Breast epithelium (tissue), 4 donors: Measurements from ENCODE around the gene OR5K3. TPM values are rescaled to one million over a fixed set of nuclear protein-coding genes. Genes with fewer than 3 reads are reported as not detected.

ENCODE experiments used
- DNase-seq, 2 donors: peaks; one replicate each; pipeline ENCODE4 v3.0.0-alpha.2; 2019; ENCODE audit warnings: low spot score in 2 of 2
- H3K27ac ChIP-seq, 2 donors: fragments of 200-600 bp; sonication (generic) in 1 of 2; one replicate each; pipeline ENCODE4 v1.5.1; 2016 to 2019; ENCODE audit warnings: mild to moderate bottlenecking in 1 of 2
- H3K27me3 ChIP-seq, 2 donors: fragments of 200-600 bp; sonication (generic) in 1 of 2; one replicate each; pipeline versions ENCODE4 v1.5.1 to v1.6.0; 2017 to 2019; ENCODE audit warnings: control low read depth in 1 of 2, mild to moderate bottlenecking in 1 of 2
- H3K36me3 ChIP-seq: fragments of 200-600 bp; one replicate; pipeline ENCODE4 v1.5.1; 2019
- H3K4me1 ChIP-seq, 2 donors: fragments of 200-600 bp; sonication (generic); one replicate each; pipeline ENCODE4 v1.5.1; 2016 to 2019; ENCODE audit warnings: control low read depth in 1 of 2
- H3K4me3 ChIP-seq, 3 donors: fragments of 200-600 bp; sonication (generic); 1 replicate in 2 of 3; 2 replicates in 1 of 3; pipeline ENCODE4 v1.5.1; 2016 to 2019; ENCODE audit warnings: mild to moderate bottlenecking in 3 of 3, moderate library complexity in 2 of 3
- H3K9me3 ChIP-seq, 2 donors: fragments of 200-600 bp; sonication (generic) in 1 of 2; one replicate each; pipeline ENCODE4 v1.5.1; 2016 to 2019; ENCODE audit warnings: control low read depth in 1 of 2
- POLR2A ChIP-seq: fragments of 450-650 bp; IDR thresholded peaks from one replicate; pipeline ENCODE4 v1.6.1; 2016; ENCODE audit warnings: antibody characterized with exemption, mild to moderate bottlenecking, moderate library complexity
- POLR2AphosphoS5 ChIP-seq, 3 donors: sonication (generic); formaldehyde crosslinking; IDR thresholded peaks; one replicate each; pipeline ENCODE4 v1.6.1; 2017; ENCODE audit warnings: antibody characterized with exemption in 3 of 3
- intact Hi-C: fragments of 100-400 bp; cut with DNase I; formaldehyde crosslinking; loops from one replicate; pipeline ENCODE4 v1.15.1; 2023; ENCODE audit warnings: low total_unique reads
- total RNA-seq, 3 donors: library from RNA; depleted of rRNA; stranded (reverse); fragments of >200 nt; gene quantifications; one replicate each; pipeline ENCODE4 v1.1.0, GENCODE V29; 2016
- TF ChIP-seq, protein P1 (sequence below), 3 donors: fragments of 450-650 bp; IDR thresholded peaks; one replicate each; pipeline ENCODE4 v1.5.1; 2016 to 2017; ENCODE audit warnings: antibody characterized with exemption in 3 of 3, mild to moderate bottlenecking in 3 of 3, moderate library complexity in 3 of 3

The OR5K3 gene, protein sequence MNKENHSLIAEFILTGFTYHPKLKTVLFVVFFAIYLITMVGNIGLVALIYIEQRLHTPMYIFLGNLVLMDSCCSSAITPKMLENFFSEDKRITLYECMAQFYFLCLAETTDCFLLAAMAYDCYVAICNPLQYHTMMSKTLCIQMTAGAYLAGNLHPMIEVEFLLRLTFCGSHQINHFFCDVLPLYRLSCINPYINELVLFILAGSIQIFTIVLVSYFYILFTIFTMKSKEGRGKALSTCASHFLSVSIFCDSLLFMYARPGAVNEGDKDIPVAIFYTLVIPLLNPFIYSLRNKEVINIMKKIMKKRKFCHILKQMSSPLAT
- not detected for total RNA-seq

DNA sequence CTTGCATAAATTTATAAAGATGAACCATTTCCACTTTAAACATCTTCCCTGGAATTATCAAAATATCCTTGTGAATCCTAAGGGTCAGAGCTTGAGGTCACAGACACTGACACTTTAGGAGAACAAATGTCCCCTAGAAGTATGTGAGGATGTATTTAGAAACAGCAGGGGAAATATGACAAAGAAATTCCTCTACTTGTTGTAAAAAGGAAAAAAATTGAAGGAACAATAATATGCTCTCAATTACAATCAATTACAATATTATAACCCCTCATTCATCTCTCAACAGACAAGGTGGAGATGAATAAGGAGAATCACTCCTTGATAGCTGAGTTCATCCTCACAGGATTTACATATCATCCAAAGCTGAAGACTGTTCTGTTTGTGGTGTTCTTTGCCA lies at the start of gene OR5K3:
Gene OR5K3, plus strand, starts transcription at position 301 of the 400 bp plus-strand sequence. Its CDS starts 0 bp downstream, at position 301.
- no peaks in the 10 kb centered on the region for H3K36me3 ChIP-seq
- H3K4me1 ChIP-seq, result no peaks in the 10 kb centered on the region
- H3K27me3 ChIP-seq, result no peaks in the 10 kb centered on the region
- TF ChIP-seq, protein P1, sequence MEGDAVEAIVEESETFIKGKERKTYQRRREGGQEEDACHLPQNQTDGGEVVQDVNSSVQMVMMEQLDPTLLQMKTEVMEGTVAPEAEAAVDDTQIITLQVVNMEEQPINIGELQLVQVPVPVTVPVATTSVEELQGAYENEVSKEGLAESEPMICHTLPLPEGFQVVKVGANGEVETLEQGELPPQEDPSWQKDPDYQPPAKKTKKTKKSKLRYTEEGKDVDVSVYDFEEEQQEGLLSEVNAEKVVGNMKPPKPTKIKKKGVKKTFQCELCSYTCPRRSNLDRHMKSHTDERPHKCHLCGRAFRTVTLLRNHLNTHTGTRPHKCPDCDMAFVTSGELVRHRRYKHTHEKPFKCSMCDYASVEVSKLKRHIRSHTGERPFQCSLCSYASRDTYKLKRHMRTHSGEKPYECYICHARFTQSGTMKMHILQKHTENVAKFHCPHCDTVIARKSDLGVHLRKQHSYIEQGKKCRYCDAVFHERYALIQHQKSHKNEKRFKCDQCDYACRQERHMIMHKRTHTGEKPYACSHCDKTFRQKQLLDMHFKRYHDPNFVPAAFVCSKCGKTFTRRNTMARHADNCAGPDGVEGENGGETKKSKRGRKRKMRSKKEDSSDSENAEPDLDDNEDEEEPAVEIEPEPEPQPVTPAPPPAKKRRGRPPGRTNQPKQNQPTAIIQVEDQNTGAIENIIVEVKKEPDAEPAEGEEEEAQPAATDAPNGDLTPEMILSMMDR (IDR thresholded peaks at IDR 0.05), result no peak
- TF ChIP-seq POLR2AphosphoS5 (IDR thresholded peaks at IDR 0.05) (no peak), POLR2A (no peak)
- DNase-seq, result no peak
- H3K4me3 ChIP-seq, result no peak within 1 kb of the TSS
- no peak within 1 kb of the TSS for H3K27ac ChIP-seq
- no peaks in the 10 kb centered on the region for H3K9me3 ChIP-seq
- intact Hi-C loops, result no loop called here

DNA sequence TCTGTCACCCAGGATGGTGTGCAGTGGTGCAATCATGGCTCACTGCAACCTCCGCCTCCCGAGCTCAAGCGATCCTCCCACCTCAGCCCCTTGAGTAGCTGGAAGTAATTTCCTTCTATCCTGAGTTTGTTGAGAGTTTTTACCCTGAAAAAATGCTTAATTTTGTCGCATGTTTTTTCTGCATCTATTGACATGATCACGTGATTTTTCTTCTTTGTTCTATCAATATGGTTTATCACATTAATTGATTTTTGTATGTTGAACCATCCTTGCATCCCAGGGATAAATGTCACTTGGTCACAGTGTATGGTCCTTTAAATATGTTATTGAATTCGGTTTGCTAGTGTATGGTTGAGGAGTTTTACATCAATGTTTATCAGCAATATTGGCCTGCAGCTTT lies 48.7 kb upstream of the OR5K3 start:
- H3K27me3 ChIP-seq, result no peaks in the 10 kb centered on the region
- no peak overlapping the region for H3K4me3 ChIP-seq
- intact Hi-C loops, result no loop called here
- H3K36me3 ChIP-seq, result no peaks in the 10 kb centered on the region
- DNase-seq, result no peak
- H3K27ac ChIP-seq, result no peak overlapping the region
- H3K9me3 ChIP-seq, result no peaks in the 10 kb centered on the region
- no peaks in the 10 kb centered on the region for H3K4me1 ChIP-seq
- TF ChIP-seq POLR2AphosphoS5 (IDR thresholded peaks at IDR 0.05) (no peak), POLR2A (no peak)
- TF ChIP-seq, protein P1 (IDR thresholded peaks at IDR 0.05), result no peak

DNA sequence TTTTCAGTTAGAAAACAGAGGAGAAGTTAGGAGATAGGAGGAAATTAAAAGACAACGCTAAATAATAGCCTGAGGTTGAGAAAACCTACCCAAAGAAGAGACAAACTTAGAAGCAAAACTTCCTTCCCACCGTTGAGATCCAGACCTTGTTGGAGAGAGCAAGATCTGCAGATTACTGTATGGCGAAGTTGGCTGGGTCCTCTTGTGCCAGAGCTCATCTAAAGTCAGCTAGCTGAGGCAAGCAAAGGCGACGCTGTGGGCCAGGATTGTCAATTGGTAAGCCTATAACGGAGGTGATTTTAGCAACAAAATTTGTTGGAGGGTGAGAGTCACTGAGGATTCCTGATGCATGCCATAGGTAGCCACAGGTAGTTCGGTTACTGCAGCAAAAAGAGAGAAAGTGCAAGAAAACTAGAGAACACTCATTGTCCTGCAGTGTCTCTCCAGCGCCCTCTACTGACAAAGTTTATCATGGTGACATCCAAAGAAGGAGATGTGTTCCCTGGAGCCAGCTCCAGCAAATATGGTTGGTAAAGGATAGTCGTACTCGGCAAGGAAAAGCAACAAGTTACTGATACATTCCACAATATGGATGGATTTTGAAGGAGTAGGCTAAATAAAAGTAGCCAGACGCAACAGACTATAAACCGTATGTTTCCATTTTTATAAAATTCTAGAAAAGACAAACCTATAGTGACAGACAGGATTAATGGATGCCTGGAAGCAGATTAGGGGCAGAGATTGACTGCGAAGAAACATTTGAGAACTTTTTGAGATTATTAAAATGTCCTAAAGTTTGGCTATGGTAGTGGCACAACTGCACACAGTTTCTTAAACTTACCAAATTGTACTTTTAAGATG lies 46.6 kb upstream of the OR5K3 start:
- Histone ChIP-seq H3K27me3 (no peaks in the 10 kb centered on the region), H3K9me3 (no peaks in the 10 kb centered on the region), H3K27ac (no peak overlapping the region), H3K36me3 (no peaks in the 10 kb centered on the region), H3K4me1 (no peaks in the 10 kb centered on the region), H3K4me3 (no peak overlapping the region)
- intact Hi-C loops, result no loop called here
- TF ChIP-seq POLR2AphosphoS5 (IDR thresholded peaks at IDR 0.05), result no peak
- TF ChIP-seq POLR2A, result no peak
- TF ChIP-seq, protein P1 (IDR thresholded peaks at IDR 0.05), result no peak
- no peak for DNase-seq

DNA sequence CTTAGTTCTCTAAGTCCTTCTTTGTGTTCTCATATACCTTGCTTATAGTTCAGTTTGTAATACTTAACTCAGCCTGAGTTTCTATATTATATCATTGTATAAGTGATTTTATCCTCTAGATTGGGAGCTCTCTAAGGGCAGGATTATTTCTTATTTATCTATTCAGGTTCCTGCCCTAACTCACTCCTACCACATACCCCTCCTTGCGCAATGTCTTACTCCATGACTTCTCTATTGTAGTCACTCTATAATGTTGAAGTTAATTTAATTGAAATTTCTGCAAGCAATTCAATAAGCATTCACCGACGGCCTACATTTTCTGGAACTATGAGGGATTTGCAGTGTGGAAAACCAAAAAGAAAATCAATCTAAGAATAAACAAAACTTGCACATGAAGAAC lies 40.4 kb upstream of the OR5K3 start:
- no peaks in the 10 kb centered on the region for H3K4me1 ChIP-seq
- no peaks in the 10 kb centered on the region for H3K27me3 ChIP-seq
- DNase-seq, result no peak
- H3K4me3 ChIP-seq, result no peak overlapping the region
- no peak for TF ChIP-seq POLR2A
- TF ChIP-seq, protein P1 (IDR thresholded peaks at IDR 0.05), result no peak
- no peak for TF ChIP-seq POLR2AphosphoS5 (IDR thresholded peaks at IDR 0.05)
- H3K27ac ChIP-seq, result no peak overlapping the region
- no peaks in the 10 kb centered on the region for H3K36me3 ChIP-seq
- intact Hi-C loops, result no loop called here
- H3K9me3 ChIP-seq, result no peaks in the 10 kb centered on the region

DNA sequence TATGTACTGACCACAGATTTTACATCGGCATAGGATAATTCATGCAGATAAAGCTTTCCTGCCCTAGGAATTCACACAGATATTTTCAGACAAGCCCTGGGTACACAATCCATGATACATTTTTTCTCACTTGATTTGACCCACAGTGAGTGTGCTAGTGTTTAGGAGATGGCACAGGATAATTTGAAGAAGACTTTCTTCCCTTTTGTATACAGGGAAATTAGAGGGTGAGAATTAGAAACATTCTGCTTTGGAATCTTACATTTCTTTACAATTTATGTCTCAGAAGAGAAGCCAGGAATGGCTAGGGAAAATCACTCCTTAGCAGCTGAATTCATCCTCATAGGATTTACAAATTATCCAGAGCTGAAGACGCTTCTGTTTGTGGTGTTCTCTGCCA lies 36.9 kb upstream of the OR5K3 start, which contains the start of gene OR5K4:
Gene OR5K4, plus strand, starts transcription at position 301 of the 400 bp plus-strand sequence. Its CDS starts 0 bp downstream, at position 301.
- Histone ChIP-seq H3K9me3 (peaks cover 0 to 7% of the 10 kb centered on the region in 2 donors), H3K4me3 (no peak within 1 kb of the TSS), H3K4me1 (no peaks in the 10 kb centered on the region), H3K36me3 (no peaks in the 10 kb centered on the region), H3K27ac (no peak within 1 kb of the TSS), H3K27me3 (no peaks in the 10 kb centered on the region)
- no peak for DNase-seq
- intact Hi-C loops, result no loop called here
- TF ChIP-seq POLR2A, result no peak
- TF ChIP-seq, protein P1 (IDR thresholded peaks at IDR 0.05), result no peak
- no peak for TF ChIP-seq POLR2AphosphoS5 (IDR thresholded peaks at IDR 0.05)
